ENCODE measurements around the gene PTPRN2.

PTPRN2 gene

GRCh38 chr7:158068853-158069252 lies 518.8 kb downstream of the PTPRN2 start:
- TF ChIP-seq CTCF (IDR thresholded peaks at IDR 0.05; ENCODE audit: low read depth, low read length) = no peak
- H3K4me3 ChIP-seq (ENCODE audit: low read depth, low read length) = no peak overlapping the region

GRCh38 chr7:158067931-158068482 lies 519.6 kb downstream of the PTPRN2 start:
- TF ChIP-seq CTCF (IDR thresholded peaks at IDR 0.05; ENCODE audit: low read depth, low read length) = no peak
- no peak overlapping the region for H3K4me3 ChIP-seq (ENCODE audit: low read depth, low read length)

GRCh38 chr7:158067219-158067930 lies 520.2 kb downstream of the PTPRN2 start:
- TF ChIP-seq CTCF (IDR thresholded peaks at IDR 0.05; ENCODE audit: low read depth, low read length) = no peak
- no peak overlapping the region for H3K4me3 ChIP-seq (ENCODE audit: low read depth, low read length)

- H3K4me3 ChIP-seq (ENCODE audit: low read depth, low read length) = no peak overlapping the region
- no peak for TF ChIP-seq CTCF (IDR thresholded peaks at IDR 0.05; ENCODE audit: low read depth, low read length)
Measured at GRCh38 chr7:158066085-158066484, 521.5 kb downstream of the PTPRN2 start.

GRCh38 chr7:158065340-158065739 lies 522.3 kb downstream of the PTPRN2 start:
- no peak overlapping the region for H3K4me3 ChIP-seq (ENCODE audit: low read depth, low read length)
- TF ChIP-seq CTCF (IDR thresholded peaks at IDR 0.05; ENCODE audit: low read depth, low read length) = no peak

- no peak for TF ChIP-seq CTCF (IDR thresholded peaks at IDR 0.05; ENCODE audit: low read depth, low read length)
- no peak overlapping the region for H3K4me3 ChIP-seq (ENCODE audit: low read depth, low read length)
Measured at GRCh38 chr7:158064631-158065030, 523.0 kb downstream of the PTPRN2 start.

- no peak for TF ChIP-seq CTCF (IDR thresholded peaks at IDR 0.05; ENCODE audit: low read depth, low read length)
Measured at GRCh38 chr7:158063850-158064610, 523.6 kb downstream of the PTPRN2 start.

More at GRCh38 chr7:158063850-158064610, 523.6 kb downstream of the PTPRN2 start:
- no peak overlapping the region for H3K4me3 ChIP-seq (ENCODE audit: low read depth, low read length)

All from WI38 (cell line).